ENCODE results near the gene MS4A18.

The MS4A18 gene

DNA sequence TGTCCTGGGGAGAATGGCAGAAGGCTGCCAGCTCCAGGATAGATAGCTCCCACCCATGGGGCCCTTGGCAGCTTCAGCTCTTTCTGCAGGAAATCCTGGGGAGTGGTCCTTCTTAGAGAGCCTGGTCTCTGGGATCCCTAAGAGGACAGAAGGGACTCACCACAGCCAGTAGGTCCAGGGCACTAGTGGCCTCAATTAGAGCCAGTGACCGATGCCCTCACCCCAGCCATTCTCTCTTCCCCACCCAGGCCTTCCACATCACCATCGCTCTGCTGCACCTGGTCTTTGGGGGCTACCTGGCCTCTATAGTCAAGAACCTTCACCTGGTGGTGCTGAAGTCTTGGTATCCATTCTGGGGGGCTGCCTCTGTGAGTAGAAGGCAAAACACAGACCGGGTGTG, 66.2 kb downstream of the MS4A18 start:
- DNase-seq: no peak

- no peak for DNase-seq
Measured at GRCh38 chr11:60791153-60791933, 66.8 kb downstream of the MS4A18 start.

- DNase-seq: no peak
Measured at GRCh38 chr11:60792521-60792920, 68.0 kb downstream of the MS4A18 start.
